GM12892 (cell line): Measurements from ENCODE around the gene DLG2.

Experiments
- POLR2AphosphoS5 ChIP-seq: IDR thresholded peaks from 2 replicates; pipeline ENCODE4 v1.6.1; 2011; ENCODE audit warnings: low read depth, low read length, control low read depth
- TAF1 ChIP-seq: IDR thresholded peaks from 2 replicates; pipeline ENCODE4 v1.6.1; 2011; ENCODE audit warnings: low read depth, mild to moderate bottlenecking, control low read depth, low read length, borderline replicate concordance

- TF ChIP-seq POLR2AphosphoS5 (no peak), TAF1 (no peak)
These were observed 1337.7 kb downstream of the DLG2 start for GRCh38 chr11:84289381-84289906.
